Trophoblast cell (in vitro differentiated cells and primary cell): ENCODE results near the gene CDC34.

ENCODE experiments used
- DNase-seq, 2 donors: peaks; one replicate each; pipeline ENCODE4 v3.0.0-alpha.2; 2016
- H2AFZ ChIP-seq: 2 replicates; pipeline ENCODE4 v1.6.1; 2013; ENCODE audit warnings: low read length, moderate library complexity, mild to moderate bottlenecking; ENCODE audit not compliant: insufficient read depth, poor library complexity
- H2AK5ac ChIP-seq: 2 replicates; pipeline ENCODE4 v1.6.1; 2013; ENCODE audit warnings: mild to moderate bottlenecking, low read length
- H2BK120ac ChIP-seq: 2 replicates; pipeline ENCODE4 v1.6.1; 2013; ENCODE audit warnings: low read length, mild to moderate bottlenecking, moderate library complexity; ENCODE audit not compliant: insufficient read depth, poor library complexity
- H2BK12ac ChIP-seq: 2 replicates; pipeline ENCODE4 v1.6.1; 2013; ENCODE audit warnings: mild to moderate bottlenecking, low read length, moderate library complexity
- H2BK5ac ChIP-seq: 2 replicates; pipeline ENCODE4 v1.6.1; 2013; ENCODE audit warnings: low read length, low read depth, moderate library complexity, mild to moderate bottlenecking; ENCODE audit not compliant: poor library complexity
- H3K14ac ChIP-seq: 2 replicates; pipeline ENCODE4 v1.6.1; 2013; ENCODE audit warnings: mild to moderate bottlenecking, low read length
- H3K18ac ChIP-seq: 2 replicates; pipeline ENCODE4 v1.6.1; 2013; ENCODE audit warnings: mild to moderate bottlenecking, low read length
- H3K23ac ChIP-seq: 2 replicates; pipeline ENCODE4 v1.6.1; 2013; ENCODE audit warnings: low read length
- H3K27ac ChIP-seq: 2 replicates; pipeline ENCODE4 v1.5.1; 2013; ENCODE audit warnings: low read depth, mild to moderate bottlenecking, inconsistent platforms, low read length, moderate library complexity
- H3K27me3 ChIP-seq: 2 replicates; pipeline ENCODE4 v1.6.1; 2013; ENCODE audit warnings: inconsistent platforms, mild to moderate bottlenecking, low read length, moderate library complexity; ENCODE audit not compliant: insufficient read depth
- H3K36me3 ChIP-seq, 2 experiments: 1 replicate in 1 of 2; 2 replicates in 1 of 2; pipeline ENCODE4 v1.6.1; 2013; ENCODE audit warnings: low read length in 2 of 2, mild to moderate bottlenecking in 2 of 2, moderate library complexity in 1 of 2; ENCODE audit not compliant: insufficient read depth in 2 of 2, control insufficient read depth in 1 of 2
- H3K4ac ChIP-seq: 2 replicates; pipeline ENCODE4 v1.6.1; 2013; ENCODE audit warnings: low read depth, mild to moderate bottlenecking, low read length, moderate library complexity
- H3K4me1 ChIP-seq, 2 experiments: 1 replicate in 1 of 2; 2 replicates in 1 of 2; pipeline ENCODE4 v1.6.1; 2013; ENCODE audit warnings: low read length in 2 of 2, mild to moderate bottlenecking in 2 of 2, moderate library complexity in 1 of 2; ENCODE audit not compliant: insufficient read depth in 2 of 2, control insufficient read depth in 1 of 2
- H3K4me2 ChIP-seq: 2 replicates; pipeline ENCODE4 v1.6.1; 2013; ENCODE audit warnings: inconsistent platforms, mild to moderate bottlenecking, low read length, moderate library complexity
- H3K4me3 ChIP-seq: 2 replicates; pipeline ENCODE4 v1.5.1; 2013; ENCODE audit warnings: mild to moderate bottlenecking, low read depth, low read length, inconsistent platforms
- H3K79me1 ChIP-seq: one replicate; pipeline ENCODE4 v1.6.1; 2013; ENCODE audit warnings: low read length
- H3K79me2 ChIP-seq: 2 replicates; pipeline ENCODE4 v1.6.1; 2013; ENCODE audit warnings: low read length, mild to moderate bottlenecking; ENCODE audit not compliant: control insufficient read depth, insufficient read depth, poor library complexity
- H3K9ac ChIP-seq: 2 replicates; pipeline ENCODE4 v1.6.1; 2013; ENCODE audit warnings: mild to moderate bottlenecking, low read length
- H3K9me3 ChIP-seq: 2 replicates; pipeline ENCODE4 v1.6.1; 2013; ENCODE audit warnings: low read depth, mild to moderate bottlenecking, control low read depth, inconsistent platforms, low read length; ENCODE audit not compliant: insufficient read depth
- H4K12ac ChIP-seq: 2 replicates; pipeline ENCODE4 v1.6.1; 2013; ENCODE audit warnings: low read depth, mild to moderate bottlenecking, low read length, moderate library complexity
- H4K8ac ChIP-seq: 2 replicates; pipeline ENCODE4 v1.6.1; 2013; ENCODE audit warnings: low read depth, mild to moderate bottlenecking, low read length, moderate library complexity
- H4K91ac ChIP-seq: one replicate; pipeline ENCODE4 v1.6.1; 2013; ENCODE audit warnings: low read depth, mild to moderate bottlenecking, low read length, moderate library complexity
- WGBS: extraction: QIAGEN DNeasy Blood & Tissue Kit; methylation state at CpG from one replicate; pipeline ENCODE4 v1.1.7; 2013; ENCODE audit warnings: missing lambda C conversion rate; ENCODE audit not compliant: insufficient read length, insufficient coverage; ENCODE audit errors: extremely low coverage; 5-methylcytosine and 5-hydroxymethylcytosine counted together

Gene CDC34

GRCh38 chr19:577439-578392 is 46.2 kb downstream of the CDC34 start:
- Histone ChIP-seq H3K79me2 (peaks cover 43% of the 10 kb centered on the region), H2AFZ (no peak overlapping the region), H4K91ac (no peak overlapping the region), H2BK12ac (no peak overlapping the region), H3K9ac (no peak overlapping the region), H3K4me2 (no peak overlapping the region), H3K4me1 (peaks cover 9 to 23% of the 10 kb centered on the region in 2 experiments), H4K12ac (no peak overlapping the region), H3K23ac (no peak overlapping the region), H3K4ac (peak overlapping the region; percentile 97), H2BK5ac (no peak overlapping the region), H2BK120ac (no peak overlapping the region), H3K79me1 (peaks cover 7% of the 10 kb centered on the region), H3K36me3 (peaks cover 47 to 58% of the 10 kb centered on the region in 2 experiments), H3K9me3 (no peaks in the 10 kb centered on the region), H3K14ac (no peak overlapping the region), H4K8ac (no peak overlapping the region), H3K18ac (no peak overlapping the region), H3K4me3 (no peak overlapping the region), H3K27me3 (no peaks in the 10 kb centered on the region), H3K27ac (no peak overlapping the region), H2AK5ac (no peak overlapping the region)
- WGBS = no CpG with 5 or more reads among the region's 66 CpGs
- no peak for DNase-seq

GRCh38 chr19:579111-579841 is 47.7 kb downstream of the CDC34 start:
- Histone ChIP-seq H3K27ac (no peak overlapping the region), H2AK5ac (no peak overlapping the region), H3K27me3 (no peaks in the 10 kb centered on the region), H3K4me1 (peaks cover 9 to 19% of the 10 kb centered on the region in 2 experiments), H3K23ac (no peak overlapping the region), H3K79me2 (peaks cover 32% of the 10 kb centered on the region), H3K36me3 (peaks cover 58 to 70% of the 10 kb centered on the region in 2 experiments), H3K9me3 (peaks cover 3% of the 10 kb centered on the region), H2BK5ac (no peak overlapping the region), H3K18ac (no peak overlapping the region), H3K14ac (no peak overlapping the region), H2AFZ (no peak overlapping the region), H3K4me3 (no peak overlapping the region), H2BK120ac (no peak overlapping the region), H3K4ac (peak overlapping the region; percentile 44), H4K8ac (no peak overlapping the region), H4K91ac (no peak overlapping the region), H3K79me1 (no peaks in the 10 kb centered on the region), H3K9ac (no peak overlapping the region), H2BK12ac (no peak overlapping the region), H4K12ac (no peak overlapping the region), H3K4me2 (no peak overlapping the region)
- DNase-seq = no peak
- WGBS = no CpG with 5 or more reads among the region's 46 CpGs

DNA sequence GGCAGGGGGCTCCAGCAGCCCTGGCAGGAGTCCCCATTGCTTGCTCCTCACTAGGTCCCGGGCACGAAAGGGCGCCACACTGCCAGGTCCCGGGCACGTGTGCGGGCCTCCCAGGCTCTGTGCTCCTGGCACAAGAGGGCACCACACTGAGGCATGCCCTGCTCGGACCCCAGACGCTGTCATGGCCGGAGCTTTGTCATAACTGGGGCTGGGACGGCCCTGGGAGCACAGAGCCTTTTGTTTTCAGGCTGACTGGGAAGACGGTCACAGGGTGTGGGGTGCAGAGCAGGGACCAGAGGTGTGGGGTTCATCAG is 48.2 kb downstream of the CDC34 start:
- Histone ChIP-seq H3K79me2 (peaks cover 28% of the 10 kb centered on the region), H4K8ac (no peak overlapping the region), H3K4me3 (no peak overlapping the region), H3K27me3 (no peaks in the 10 kb centered on the region), H3K4me2 (no peak overlapping the region), H3K4ac (no peak overlapping the region), H3K79me1 (no peaks in the 10 kb centered on the region), H3K23ac (no peak overlapping the region), H3K27ac (no peak overlapping the region), H2BK120ac (no peak overlapping the region), H3K18ac (no peak overlapping the region), H2BK5ac (no peak overlapping the region), H2BK12ac (no peak overlapping the region), H4K91ac (no peak overlapping the region), H3K9ac (no peak overlapping the region), H4K12ac (no peak overlapping the region), H3K14ac (no peak overlapping the region), H3K9me3 (peaks cover 3% of the 10 kb centered on the region), H3K4me1 (peaks cover 5 to 14% of the 10 kb centered on the region in 2 experiments), H2AK5ac (no peak overlapping the region), H3K36me3 (peaks cover 58 to 70% of the 10 kb centered on the region in 2 experiments), H2AFZ (no peak overlapping the region)
- DNase-seq = no peak
- WGBS = no CpG with 5 or more reads among the region's 11 CpGs

DNA sequence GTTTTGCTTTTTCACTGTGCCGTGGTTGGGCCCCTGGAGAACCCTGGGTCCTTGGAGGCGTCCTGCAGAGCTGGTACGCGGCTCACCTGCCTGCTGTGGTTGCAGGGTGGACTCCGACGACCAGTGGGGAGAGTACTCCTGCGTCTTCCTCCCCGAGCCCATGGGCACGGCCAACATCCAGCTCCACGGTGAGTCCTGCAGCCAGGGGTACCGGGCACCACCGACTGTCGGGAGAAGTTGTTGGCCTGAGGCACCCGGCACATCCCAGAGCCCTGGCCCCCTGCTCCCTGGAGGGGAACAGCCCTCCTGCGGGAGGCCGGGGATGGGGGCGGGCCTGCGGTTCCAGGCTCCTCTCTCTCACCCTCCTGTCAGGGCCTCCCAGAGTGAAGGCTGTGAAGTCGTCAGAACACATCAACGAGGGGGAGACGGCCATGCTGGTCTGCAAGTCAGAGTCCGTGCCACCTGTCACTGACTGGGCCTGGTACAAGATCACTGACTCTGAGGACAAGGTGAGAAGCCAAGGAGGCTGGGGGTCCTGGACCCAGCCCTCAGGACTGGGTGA is 48.8 kb downstream of the CDC34 start:
- H4K91ac ChIP-seq = no peak overlapping the region
- no peak overlapping the region for H3K4ac ChIP-seq
- no peak overlapping the region for H2BK12ac ChIP-seq
- peaks cover 0 to 10% of the 10 kb centered on the region in 2 experiments for H3K4me1 ChIP-seq
- H4K12ac ChIP-seq = no peak overlapping the region
- H3K4me2 ChIP-seq = no peak overlapping the region
- H4K8ac ChIP-seq = no peak overlapping the region
- no peak overlapping the region for H3K9ac ChIP-seq
- no peak overlapping the region for H3K23ac ChIP-seq
- H3K4me3 ChIP-seq = no peak overlapping the region
- no peak overlapping the region for H2BK5ac ChIP-seq
- H3K27ac ChIP-seq = no peak overlapping the region
- no peak overlapping the region for H3K14ac ChIP-seq
- no peak overlapping the region for H2AK5ac ChIP-seq
- peaks cover 3% of the 10 kb centered on the region for H3K9me3 ChIP-seq
- H2BK120ac ChIP-seq = no peak overlapping the region
- H3K36me3 ChIP-seq = peaks cover 58 to 70% of the 10 kb centered on the region in 2 experiments
- H3K79me1 ChIP-seq = no peaks in the 10 kb centered on the region
- H3K79me2 ChIP-seq = peaks cover 24% of the 10 kb centered on the region
- no CpG with 5 or more reads among the region's 22 CpGs for WGBS
- H3K18ac ChIP-seq = no peak overlapping the region
- no peak for DNase-seq
- no peaks in the 10 kb centered on the region for H3K27me3 ChIP-seq
- no peak overlapping the region for H2AFZ ChIP-seq
